K562 (cell line): ENCODE measurements around the gene FGD6. TPM values are rescaled to one million over a fixed set of nuclear protein-coding genes. Genes with fewer than 3 reads are reported as not detected.

Experiments
- CBFA2T3 ChIP-seq: fragments of 450-650 bp; IDR thresholded peaks from 2 replicates; pipeline ENCODE4 v1.6.1; 2017
- EP400 ChIP-seq: fragments of 450-650 bp; IDR thresholded peaks from 2 replicates; pipeline ENCODE4 v1.6.1; 2017; ENCODE audit warnings: antibody characterized with exemption, mild to moderate bottlenecking, moderate library complexity
- ETV1 ChIP-seq: fragments of 450-650 bp; conservative IDR thresholded peaks from 2 replicates; pipeline ENCODE4 v1.6.1; 2016; ENCODE audit warnings: missing genetic modification characterization, control low read depth, low read depth, missing compliant biosample characterization
- HNRNPK ChIP-seq: fragments of 200-400 bp; formaldehyde crosslinking; IDR thresholded peaks from one replicate; pipeline ENCODE4 v1.6.1; 2018; ENCODE audit warnings: mild to moderate bottlenecking, low read depth, low read length; ENCODE audit not compliant: poor library complexity, severe bottlenecking
- HNRNPUL1 ChIP-seq: fragments of 200-400 bp; formaldehyde crosslinking; IDR thresholded peaks from 2 replicates; pipeline ENCODE4 v1.6.1; 2017; ENCODE audit warnings: low read length
- JUND ChIP-seq, 2 experiments: IDR thresholded peaks; 2 replicates in 1 of 2; 3 replicates in 1 of 2; pipeline ENCODE4 v1.6.1; 2011; ENCODE audit warnings: borderline replicate concordance in 2 of 2, low read depth in 2 of 2, low read length in 2 of 2, improper control_type of control experiment in 1 of 2, missing biosample characterization in 1 of 2, missing genetic modification characterization in 1 of 2, missing genetic modification reagents in 1 of 2
- KAT7 ChIP-seq: sonication (generic); formaldehyde crosslinking; IDR thresholded peaks from 2 replicates; pipeline ENCODE4 v1.8.0; 2022; ENCODE audit warnings: missing genetic modification reagents, mild to moderate bottlenecking, borderline replicate concordance
- MEF2A ChIP-seq: IDR thresholded peaks from 2 replicates; pipeline ENCODE4 v1.6.1; 2011; ENCODE audit warnings: low read depth, mild to moderate bottlenecking, low read length, moderate library complexity; ENCODE audit not compliant: control insufficient read depth
- NFE2 ChIP-seq: IDR thresholded peaks from 2 replicates; pipeline ENCODE4 v1.6.1; 2014; ENCODE audit warnings: antibody characterized with exemption, low read depth
- NR4A1 ChIP-seq, 2 experiments: fragments of 250-450 bp in 1 of 2; fragments of 450-650 bp in 1 of 2; sonication (Bioruptor Pico) in 1 of 2; IDR thresholded peaks; 2 replicates each; pipeline versions ENCODE4 v1.4.0 to v1.6.1; 2016 to 2020; ENCODE audit warnings: mild to moderate bottlenecking in 2 of 2, missing compliant biosample characterization in 1 of 2, missing genetic modification characterization in 1 of 2, moderate library complexity in 1 of 2
- RNF2 ChIP-seq: sonication (generic); IDR thresholded peaks from 2 replicates; pipeline ENCODE4 v1.6.1; 2016
- TBP ChIP-seq: optimal IDR thresholded peaks from 2 replicates; pipeline ENCODE3; 2011; ENCODE audit warnings: low read depth, low read length, improper control_type of control experiment
- TEAD4 ChIP-seq, 2 experiments: sonication (generic) in 1 of 2; formaldehyde crosslinking in 1 of 2; IDR thresholded peaks; 2 replicates each; pipeline versions ENCODE4 v1.6.1 to v1.8.0; 2012 to 2022; ENCODE audit warnings: borderline replicate concordance in 1 of 2, inconsistent platforms in 1 of 2, low read length in 1 of 2, mild to moderate bottlenecking in 1 of 2, missing genetic modification reagents in 1 of 2
- TRIM24 ChIP-seq, 2 experiments: fragments of 450-650 bp; IDR thresholded peaks; 2 replicates each; pipeline ENCODE4 v1.6.1; 2016
- U2AF1 ChIP-seq: fragments of 200-400 bp; formaldehyde crosslinking; optimal IDR thresholded peaks from 2 replicates; pipeline ENCODE3; 2017; ENCODE audit warnings: mild to moderate bottlenecking, low read depth, low read length, moderate library complexity
- ZBTB1 ChIP-seq: sonication (generic); formaldehyde crosslinking; IDR thresholded peaks from 2 replicates; pipeline ENCODE4 v1.8.1; 2023; ENCODE audit warnings: missing genetic modification reagents, low read depth, mild to moderate bottlenecking, borderline replicate concordance
- ZFP30 ChIP-seq: fragments of 250-450 bp; sonication (Bioruptor Pico); IDR thresholded peaks from 2 replicates; pipeline ENCODE4 v1.8.0; 2022; ENCODE audit warnings: moderate library complexity, mild to moderate bottlenecking, inconsistent platforms, borderline replicate concordance
- ZFP36 ChIP-seq: fragments of 150-350 bp; IDR thresholded peaks from 2 replicates; pipeline ENCODE4 v1.6.1; 2018; ENCODE audit warnings: low read length, low read depth; ENCODE audit not compliant: partially characterized antibody
- ZKSCAN3 ChIP-seq: fragments of 250-450 bp; sonication (Bioruptor Pico); IDR thresholded peaks from 2 replicates; pipeline ENCODE4 v1.4.0; 2020
- polyA plus RNA-seq, 8 experiments: library from polyadenylated mRNA; depleted of rRNA in 4 of 8; stranded (reverse) in 5 of 8; unstranded in 3 of 8; fragments of >200 nt; fragmentation: Nextera tagmentation in 2 of 8; fragmentation: Illumina TruSeq in 1 of 8; extraction: Ambion mirVana in 2 of 8; extraction: Trizol in 1 of 8; gene quantifications; 2 replicates each; pipeline versions ENCODE4 v1.2.1 to v1.2.3, GENCODE V29; 2011 to 2014; ENCODE audit warnings: inconsistent platforms in 1 of 8, missing spikeins in 1 of 8
- total RNA-seq, 7 experiments: library from RNA; depleted of rRNA in 6 of 7; stranded (reverse); fragments of >200 nt in 6 of 7; fragmentation: Illumina TruSeq in 2 of 7; extraction: Trizol in 2 of 7; gene quantifications; 2 replicates each; pipeline versions ENCODE4 v1.2.1 to v1.2.3, GENCODE V29; 2011 to 2021; ENCODE audit warnings: low replicate concordance in 1 of 7
- TF ChIP-seq, protein P1 (sequence below), 2 experiments: fragments of 450-650 bp; IDR thresholded peaks; 2 replicates each; pipeline ENCODE4 v1.6.1; 2018; ENCODE audit warnings: mild to moderate bottlenecking in 2 of 2, low read depth in 1 of 2; ENCODE audit not compliant: partially characterized antibody in 2 of 2
- TF ChIP-seq, protein P2 (sequence below): IDR thresholded peaks from 2 replicates; pipeline ENCODE4 v1.6.1; 2014; ENCODE audit warnings: antibody characterized with exemption
- TF ChIP-seq, protein P3 (sequence below): fragments of 250-450 bp; sonication (Bioruptor Pico); IDR thresholded peaks from 2 replicates; pipeline ENCODE4 v1.4.0; 2020

FGD6 gene
- total and polyA plus RNA-seq, 9 of the 15 experiments (the other 6 are each of a cell fraction or from before 2014, with no cell fraction given) = 1.5 to 11.1 (median 5.8) TPM

DNA sequence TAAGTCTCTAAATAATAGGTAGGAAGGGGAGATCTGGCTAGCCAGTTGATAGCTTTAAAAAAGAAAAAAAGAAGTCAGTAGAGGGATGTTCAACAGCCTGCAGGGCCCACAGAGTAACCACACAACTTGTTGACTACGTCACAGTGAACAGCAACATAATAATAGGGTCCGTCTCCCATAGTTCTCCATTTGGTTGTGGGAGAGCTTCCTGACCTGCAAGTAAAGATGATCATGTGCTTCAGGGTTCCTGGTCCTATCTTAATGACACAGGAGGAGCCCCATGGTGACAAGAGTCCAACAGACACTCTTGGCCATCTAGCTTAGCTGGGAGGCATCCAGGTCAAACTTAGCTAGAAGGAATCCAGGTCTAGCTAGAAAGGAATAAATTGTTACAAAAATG lies 36.2 kb downstream of the FGD6 start (continued):
- TF ChIP-seq, protein P1, sequence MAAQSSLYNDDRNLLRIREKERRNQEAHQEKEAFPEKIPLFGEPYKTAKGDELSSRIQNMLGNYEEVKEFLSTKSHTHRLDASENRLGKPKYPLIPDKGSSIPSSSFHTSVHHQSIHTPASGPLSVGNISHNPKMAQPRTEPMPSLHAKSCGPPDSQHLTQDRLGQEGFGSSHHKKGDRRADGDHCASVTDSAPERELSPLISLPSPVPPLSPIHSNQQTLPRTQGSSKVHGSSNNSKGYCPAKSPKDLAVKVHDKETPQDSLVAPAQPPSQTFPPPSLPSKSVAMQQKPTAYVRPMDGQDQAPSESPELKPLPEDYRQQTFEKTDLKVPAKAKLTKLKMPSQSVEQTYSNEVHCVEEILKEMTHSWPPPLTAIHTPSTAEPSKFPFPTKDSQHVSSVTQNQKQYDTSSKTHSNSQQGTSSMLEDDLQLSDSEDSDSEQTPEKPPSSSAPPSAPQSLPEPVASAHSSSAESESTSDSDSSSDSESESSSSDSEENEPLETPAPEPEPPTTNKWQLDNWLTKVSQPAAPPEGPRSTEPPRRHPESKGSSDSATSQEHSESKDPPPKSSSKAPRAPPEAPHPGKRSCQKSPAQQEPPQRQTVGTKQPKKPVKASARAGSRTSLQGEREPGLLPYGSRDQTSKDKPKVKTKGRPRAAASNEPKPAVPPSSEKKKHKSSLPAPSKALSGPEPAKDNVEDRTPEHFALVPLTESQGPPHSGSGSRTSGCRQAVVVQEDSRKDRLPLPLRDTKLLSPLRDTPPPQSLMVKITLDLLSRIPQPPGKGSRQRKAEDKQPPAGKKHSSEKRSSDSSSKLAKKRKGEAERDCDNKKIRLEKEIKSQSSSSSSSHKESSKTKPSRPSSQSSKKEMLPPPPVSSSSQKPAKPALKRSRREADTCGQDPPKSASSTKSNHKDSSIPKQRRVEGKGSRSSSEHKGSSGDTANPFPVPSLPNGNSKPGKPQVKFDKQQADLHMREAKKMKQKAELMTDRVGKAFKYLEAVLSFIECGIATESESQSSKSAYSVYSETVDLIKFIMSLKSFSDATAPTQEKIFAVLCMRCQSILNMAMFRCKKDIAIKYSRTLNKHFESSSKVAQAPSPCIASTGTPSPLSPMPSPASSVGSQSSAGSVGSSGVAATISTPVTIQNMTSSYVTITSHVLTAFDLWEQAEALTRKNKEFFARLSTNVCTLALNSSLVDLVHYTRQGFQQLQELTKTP (IDR thresholded peaks at IDR 0.05; ENCODE audit: low read depth in 1 of 2, partially characterized antibody in 2 of 2) = no peak
- TF ChIP-seq NR4A1 (CRISPR knock-in tag; IDR thresholded peaks at IDR 0.05) = no peak
- TF ChIP-seq NR4A1 (tag; IDR thresholded peaks at IDR 0.05) = no peak
- TF ChIP-seq TEAD4 (IDR thresholded peaks at IDR 0.05; ENCODE audit: low read length) = peak; percentile 60
- no peak for TF ChIP-seq TEAD4 (CRISPR knock-in tag; IDR thresholded peaks at IDR 0.05; ENCODE audit: borderline replicate concordance)
- no peak for TF ChIP-seq ZKSCAN3 (CRISPR knock-in tag)
- no peak for TF ChIP-seq RNF2
- no peak for TF ChIP-seq ZFP30
- TF ChIP-seq, protein P2, sequence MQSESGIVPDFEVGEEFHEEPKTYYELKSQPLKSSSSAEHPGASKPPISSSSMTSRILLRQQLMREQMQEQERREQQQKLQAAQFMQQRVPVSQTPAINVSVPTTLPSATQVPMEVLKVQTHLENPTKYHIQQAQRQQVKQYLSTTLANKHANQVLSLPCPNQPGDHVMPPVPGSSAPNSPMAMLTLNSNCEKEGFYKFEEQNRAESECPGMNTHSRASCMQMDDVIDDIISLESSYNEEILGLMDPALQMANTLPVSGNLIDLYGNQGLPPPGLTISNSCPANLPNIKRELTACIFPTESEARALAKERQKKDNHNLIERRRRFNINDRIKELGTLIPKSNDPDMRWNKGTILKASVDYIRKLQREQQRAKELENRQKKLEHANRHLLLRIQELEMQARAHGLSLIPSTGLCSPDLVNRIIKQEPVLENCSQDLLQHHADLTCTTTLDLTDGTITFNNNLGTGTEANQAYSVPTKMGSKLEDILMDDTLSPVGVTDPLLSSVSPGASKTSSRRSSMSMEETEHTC = peak; percentile 61; the same call in 1 of the 2 replicates
- TF ChIP-seq, protein P3, sequence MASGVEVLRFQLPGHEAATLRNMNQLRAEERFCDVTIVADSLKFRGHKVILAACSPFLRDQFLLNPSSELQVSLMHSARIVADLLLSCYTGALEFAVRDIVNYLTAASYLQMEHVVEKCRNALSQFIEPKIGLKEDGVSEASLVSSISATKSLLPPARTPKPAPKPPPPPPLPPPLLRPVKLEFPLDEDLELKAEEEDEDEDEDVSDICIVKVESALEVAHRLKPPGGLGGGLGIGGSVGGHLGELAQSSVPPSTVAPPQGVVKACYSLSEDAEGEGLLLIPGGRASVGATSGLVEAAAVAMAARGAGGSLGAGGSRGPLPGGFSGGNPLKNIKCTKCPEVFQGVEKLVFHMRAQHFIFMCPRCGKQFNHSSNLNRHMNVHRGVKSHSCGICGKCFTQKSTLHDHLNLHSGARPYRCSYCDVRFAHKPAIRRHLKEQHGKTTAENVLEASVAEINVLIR (CRISPR knock-in tag) = peak; percentile 59; the same call in 1 of the 2 replicates
- no peak for TF ChIP-seq HNRNPUL1
- TF ChIP-seq U2AF1 = no peak
- TF ChIP-seq KAT7 = no peak
- TF ChIP-seq CBFA2T3 = peak; percentile 83
- TF ChIP-seq ZFP36 = no peak
- peak; percentile 54; the same call in 1 of the 2 replicates for TF ChIP-seq ETV1 (tag)
- no peak for TF ChIP-seq TRIM24 (IDR thresholded peaks at IDR 0.05)
- TF ChIP-seq EP400 = peak; percentile 25; the same call in 1 of the 2 replicates
- TF ChIP-seq TBP = peak; percentile 46
- TF ChIP-seq JUND (IDR thresholded peaks at IDR 0.05; ENCODE audit: borderline replicate concordance, low read depth, low read length) = peak; percentile 45; the same call in 1 of the 2 replicates
- peak; percentile 54; the same call in 1 of the 3 replicates for TF ChIP-seq JUND (tag; IDR thresholded peaks at IDR 0.05; ENCODE audit: borderline replicate concordance, low read depth, low read length)
- TF ChIP-seq MEF2A = no peak
- TF ChIP-seq ZBTB1 (CRISPR knock-in tag) = no peak
- TF ChIP-seq NFE2 = no peak
- TF ChIP-seq HNRNPK = no peak
